Measurements from ENCODE around the gene ADGRE3. TPM values are rescaled to one million over a fixed set of nuclear protein-coding genes. Genes with fewer than 3 reads are reported as not detected.

Gene ADGRE3
- total and polyA plus RNA-seq, 2 of the 4 experiments (the other 2 are of a cell fraction), result not detected

DNA sequence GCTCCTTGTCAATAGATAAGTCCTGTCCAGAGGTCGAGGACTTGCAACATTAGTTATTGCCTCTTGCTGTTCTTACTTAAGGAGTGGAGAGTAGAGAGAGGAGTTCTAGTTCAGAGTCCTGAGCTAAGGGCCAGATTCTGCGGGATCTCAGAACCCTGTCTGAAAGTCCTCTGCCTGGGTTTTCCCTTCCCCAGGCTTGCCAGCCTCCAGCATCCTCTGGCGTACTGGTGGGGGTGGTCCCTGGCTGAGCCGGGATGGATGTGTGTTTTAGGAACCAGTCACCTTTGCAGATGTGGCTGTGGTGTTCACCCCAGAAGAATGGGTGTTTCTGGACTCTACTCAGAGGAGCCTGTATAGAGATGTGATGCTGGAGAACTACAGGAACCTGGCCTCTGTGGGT is 41.2 kb upstream of the ADGRE3 start:
- Histone ChIP-seq H4K8ac (ENCODE audit: low read depth in 2 of 2, low read length in 2 of 2) (no peak overlapping the region), H3K27me3 (ENCODE audit: control insufficient read depth, insufficient read depth, low read length) (no peaks in the 10 kb centered on the region), H3K9me3 (ENCODE audit: control insufficient read depth, insufficient read depth, low read length) (peaks cover 68% of the 10 kb centered on the region), H3K9ac (ENCODE audit: low read depth, low read length) (no peak overlapping the region), H2AFZ (replicated peaks; ENCODE audit: low read length, poor library complexity) (no peak overlapping the region), H2BK15ac (ENCODE audit: low read depth, low read length) (no peak overlapping the region), H3K18ac (ENCODE audit: low read depth, low read length) (no peak overlapping the region), H3K4ac (ENCODE audit: low read depth, low read length) (no peak overlapping the region), H3K27ac (ENCODE audit: insufficient read depth, low read length) (no peak overlapping the region), H3K36me3 (ENCODE audit: control insufficient read depth, insufficient read depth, low read length) (peaks cover 69% of the 10 kb centered on the region), H3K4me2 (ENCODE audit: low read depth, low read length) (no peak overlapping the region), H2BK5ac (ENCODE audit: low read depth, low read length, poor library complexity, severe bottlenecking) (no peak overlapping the region), H3K23ac (ENCODE audit: low read depth, low read length) (no peak overlapping the region), H3K56ac (ENCODE audit: extremely low read depth, insufficient read depth, low read length) (no peak overlapping the region), H4K5ac (ENCODE audit: low read depth, low read length) (no peak overlapping the region), H2BK120ac (ENCODE audit: low read depth, low read length) (no peak overlapping the region), H3K9me1 (ENCODE audit: insufficient read depth, low read length) (no peaks in the 10 kb centered on the region), H4K20me1 (ENCODE audit: insufficient read depth, low read length) (no peaks in the 10 kb centered on the region), H3K79me1 (ENCODE audit: low read depth in 1 of 2, low read length in 2 of 2) (no peaks in the 10 kb centered on the region; a peak in 1 of 4 replicates), H3K14ac (replicated peaks; ENCODE audit: low read depth, low read length) (no peak overlapping the region), H2BK20ac (ENCODE audit: low read depth, low read length) (no peak overlapping the region), H2AK5ac (ENCODE audit: low read depth, low read length) (no peak overlapping the region), H2AK9ac (replicated peaks; ENCODE audit: low read depth, low read length, poor library complexity) (no peak overlapping the region), H3K4me3 (ENCODE audit: insufficient read depth, low read depth, low read length) (no peak overlapping the region), H4K91ac (ENCODE audit: insufficient read depth, low read depth, low read length) (no peak overlapping the region), H3K4me1 (ENCODE audit: control insufficient read depth, insufficient read depth, low read length) (no peaks in the 10 kb centered on the region)
- intact Hi-C loops (cut with micrococcal nuclease), result no loop called here
- dilution Hi-C loops (cut with HindIII; ENCODE audit: low sequenced_read_pairs, unreplicated experiment), result no loop called here
- POLR2A ChIA-PET (ENCODE audit: unreplicated experiment), result no interaction called here
- DNase-seq, result no peak
- TF ChIP-seq NFE2L2 (IDR thresholded peaks at IDR 0.05; ENCODE audit: low read depth, low read length) (no peak), MAZ (IDR thresholded peaks at IDR 0.05; ENCODE audit: borderline replicate concordance, low read depth, low read length) (no peak)
- no TSS peak for BruUV-seq (replicated peaks)
- in situ Hi-C loops (cut with MboI; ENCODE audit: low sequenced_read_pairs), result no loop called here
- no CpG with 5 or more reads among the region's 4 CpGs for WGBS, 2 experiments (ENCODE audit: extremely low coverage in 2 of 2, insufficient read length in 1 of 2)
- CTCF ChIA-PET, result interaction anchor here (0.6 kb wide), 1 partner anchor 42 kb away, joined by 3 read pairs; no protein-coding TSS in a partner anchor
- ATAC-seq (ENCODE audit: low read depth), result no peak
